Activated CD4-positive, alpha-beta T cell treated with anti-CD3 and anti-CD28 coated beads, Interleukin-2, amount 10 ng/mL, durations not matched to agents 7 days and 5 days (primary cell): Measurements from ENCODE around the gene AZGP1. TPM values are rescaled to one million over a fixed set of nuclear protein-coding genes. Genes with fewer than 3 reads are reported as not detected.

Source experiments
- total RNA-seq, 2 experiments: library from RNA; stranded (reverse); gene quantifications; one replicate each; pipeline ENCODE4 v1.2.3, GENCODE V29; 2021

The AZGP1 gene
- total RNA-seq, 2 experiments from 2014 or later = not detected

Other genes starting within 250 kb of the AZGP1 start
- not detected for gene CYP3A7, start 240.8 kb downstream of the AZGP1 start, total RNA-seq
- not detected for gene CYP3A4, start 191.8 kb downstream of the AZGP1 start, total RNA-seq
- not detected for gene CYP3A43, start 148.0 kb downstream of the AZGP1 start, total RNA-seq
- gene OR2AE1, start 99.0 kb downstream of the AZGP1 start, total RNA-seq = under 1 TPM in 1 of 2 experiments, not detected in 1; 0.25 TPM
- gene TRIM4, start 56.5 kb downstream of the AZGP1 start, total RNA-seq = 10 to 100 TPM; 33.3 to 33.5 TPM
- gene GJC3, start 46.4 kb downstream of the AZGP1 start, total RNA-seq = under 1 TPM in 1 of 2 experiments, not detected in 1; 0.48 TPM
- 10 to 100 TPM; 63.2 to 66.0 TPM for gene ZKSCAN1, start 39.6 kb upstream of the AZGP1 start, total RNA-seq
- gene ZSCAN21, start 73.7 kb upstream of the AZGP1 start, total RNA-seq = 1 to 10 TPM; 6.6 to 9.1 TPM
- gene ZNF3, start 105.7 kb upstream of the AZGP1 start, total RNA-seq = 10 to 100 TPM; 24.5 to 28.3 TPM
- gene COPS6, start 112.9 kb upstream of the AZGP1 start, total RNA-seq = 10 to 100 TPM; 80.6 to 97.1 TPM
- gene MCM7, start 125.4 kb upstream of the AZGP1 start, total RNA-seq = 100 to 1,000 TPM; 292 to 321 TPM
- 10 to 100 TPM; 13.1 to 14.1 TPM for gene AP4M1, start 125.6 kb upstream of the AZGP1 start, total RNA-seq
- gene TAF6, start 143.3 kb upstream of the AZGP1 start, total RNA-seq = 10 to 100 TPM; 60.1 to 65.5 TPM
- 10 to 100 TPM; 40.5 to 40.7 TPM for gene CNPY4, start 143.6 kb upstream of the AZGP1 start, total RNA-seq
- gene MBLAC1, start 150.9 kb upstream of the AZGP1 start, total RNA-seq = 1 to 10 TPM; 2.3 to 3.6 TPM
- 100 to 1,000 TPM; 124 to 172 TPM for gene LAMTOR4, start 172.9 kb upstream of the AZGP1 start, total RNA-seq
- 10 to 100 TPM; 54.0 to 54.6 TPM for gene TRAPPC14, start 182.7 kb upstream of the AZGP1 start, total RNA-seq
- 10 to 100 TPM; 14.2 to 15.6 TPM for gene GAL3ST4, start 192.6 kb upstream of the AZGP1 start, total RNA-seq
- 10 to 100 TPM; 13.9 to 20.9 TPM for gene GPC2, start 201.3 kb upstream of the AZGP1 start, total RNA-seq
- gene STAG3, start 201.9 kb upstream of the AZGP1 start, total RNA-seq = 10 to 100 TPM; 24.2 to 24.7 TPM
- 10 to 100 TPM; 61.2 to 66.6 TPM for gene PVRIG, start 243.9 kb upstream of the AZGP1 start, total RNA-seq